Fibroblast of peridontal ligament (primary cell): ENCODE measurements around the gene PSAP.
A peak's percentile ranks its signal among the peaks of the same experiment; 100 is the strongest.

Source experiments
- DNase-seq: peaks from one replicate; pipeline ENCODE4 v3.0.0-alpha.2; 2010; ENCODE audit errors: extremely low read depth

Gene PSAP

DNA sequence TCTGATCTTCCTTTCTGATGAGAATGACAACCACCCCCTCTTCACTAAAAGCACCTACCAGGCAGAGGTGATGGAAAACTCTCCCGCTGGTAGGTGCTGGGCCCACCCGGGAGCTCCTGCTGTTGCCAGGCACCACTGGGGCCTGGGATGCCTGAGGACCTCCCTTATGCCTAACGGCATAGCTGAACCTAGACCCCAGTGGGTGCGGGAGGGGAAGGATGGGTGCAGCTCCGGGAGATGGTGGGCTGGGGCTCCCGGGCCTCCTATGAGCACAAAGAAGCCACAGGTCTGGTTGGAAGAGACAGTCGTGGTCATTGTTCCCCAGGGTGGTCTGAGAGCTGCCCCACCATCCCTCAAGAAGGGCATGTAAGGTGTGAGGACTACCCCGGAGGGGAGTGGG is 62.1 kb downstream of the PSAP start:
- DNase-seq, result no peak

DNA sequence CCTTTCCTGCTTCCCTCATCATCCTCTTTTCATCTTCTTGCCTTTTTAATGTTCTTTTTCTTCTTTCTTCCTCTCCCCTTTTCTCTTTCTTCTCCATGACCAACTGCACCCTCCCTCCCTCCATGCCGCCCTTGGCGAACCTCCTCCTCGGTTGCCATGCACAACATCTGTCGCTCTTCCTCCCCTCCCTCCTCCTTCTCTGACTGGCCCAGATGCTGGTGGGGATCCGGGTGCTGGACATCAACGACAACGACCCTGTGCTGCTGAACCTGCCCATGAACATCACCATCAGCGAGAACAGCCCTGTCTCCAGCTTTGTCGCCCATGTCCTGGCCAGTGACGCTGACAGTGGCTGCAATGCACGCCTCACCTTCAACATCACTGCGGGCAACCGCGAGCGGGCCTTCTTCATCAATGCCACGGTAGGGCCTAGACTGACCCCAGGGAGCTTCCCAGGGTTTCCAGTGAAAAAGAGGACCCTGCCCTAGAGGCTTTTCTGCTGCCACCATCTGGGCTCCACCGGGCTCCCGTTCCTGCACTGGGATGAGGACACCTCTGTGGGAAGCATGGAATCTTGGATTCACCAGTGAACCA is 66.3 kb downstream of the PSAP start:
- DNase-seq, result no peak

- no peak for DNase-seq
Measured at GRCh38 chr10:71783917-71784678, 67.0 kb downstream of the PSAP start.

DNA sequence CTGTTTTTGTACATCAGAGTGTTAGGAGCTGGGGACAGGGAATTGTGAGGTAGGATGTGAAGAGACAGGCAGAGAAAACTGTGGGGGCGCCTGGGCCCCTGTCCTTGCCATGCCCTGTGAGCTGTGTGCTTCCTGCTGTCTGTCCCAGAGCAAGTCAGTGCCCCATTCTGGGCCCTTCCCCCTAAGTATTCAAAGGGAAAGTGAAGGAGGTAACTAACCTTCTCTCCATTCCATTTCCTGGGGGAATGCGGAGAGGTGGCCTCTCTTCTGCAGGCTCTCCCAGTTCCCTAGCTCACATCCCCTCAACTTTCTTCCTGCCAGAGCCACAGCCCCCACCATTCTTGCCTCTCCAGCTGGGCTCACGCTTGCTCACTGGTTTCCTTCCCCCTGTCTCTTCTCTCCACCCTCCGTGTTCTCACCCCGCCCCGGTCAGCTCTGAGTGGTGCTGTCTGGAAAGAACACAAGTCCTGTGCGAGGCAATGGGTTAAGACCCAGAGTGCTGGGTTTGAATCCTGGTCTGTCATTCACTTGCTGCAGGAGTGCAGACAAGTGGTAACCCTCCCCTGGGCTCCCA is 68.0 kb downstream of the PSAP start:
- no peak for DNase-seq

- no peak for DNase-seq
Measured at GRCh38 chr10:71782221-71782916, 68.7 kb downstream of the PSAP start.

DNA sequence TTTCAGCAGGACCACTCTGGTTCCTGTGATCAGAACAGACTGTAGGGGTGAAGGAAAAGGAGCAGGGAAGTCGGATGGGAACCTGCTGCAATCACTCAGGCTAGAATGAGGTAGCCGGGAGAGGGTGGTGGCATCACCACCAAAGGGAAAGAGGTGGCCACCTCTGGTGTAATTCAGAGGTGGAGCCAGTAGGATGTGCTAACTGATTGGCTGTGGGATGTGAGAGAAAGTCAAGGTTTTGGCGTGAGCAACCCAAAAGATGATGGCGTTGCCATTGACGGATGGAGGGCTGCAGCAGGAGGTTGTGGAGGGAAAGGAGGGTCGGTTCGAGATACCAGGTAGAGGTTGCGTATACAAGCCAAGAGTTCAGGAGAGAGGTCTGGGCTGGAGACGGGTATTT is 70.3 kb downstream of the PSAP start:
- no peak for DNase-seq

DNA sequence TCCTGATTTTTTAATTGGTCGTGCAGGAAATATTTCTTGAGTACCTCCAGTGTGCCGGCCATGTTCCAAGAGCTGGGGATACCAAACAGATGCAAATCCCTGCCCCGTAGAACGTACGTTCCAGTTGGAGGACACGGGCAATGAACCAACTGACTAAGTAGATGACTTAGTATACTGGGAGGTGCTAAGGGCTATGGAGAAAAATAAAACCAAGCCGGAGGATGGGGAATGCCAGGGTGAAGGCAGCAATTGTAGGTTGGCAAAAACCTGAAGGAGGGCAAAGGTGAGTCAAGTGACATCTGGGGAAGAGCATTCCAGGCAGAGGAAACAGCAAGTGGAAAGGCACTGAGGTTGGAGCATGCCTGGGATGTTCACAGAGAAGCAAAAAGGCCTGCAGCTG is 70.9 kb downstream of the PSAP start:
- no peak for DNase-seq

DNA sequence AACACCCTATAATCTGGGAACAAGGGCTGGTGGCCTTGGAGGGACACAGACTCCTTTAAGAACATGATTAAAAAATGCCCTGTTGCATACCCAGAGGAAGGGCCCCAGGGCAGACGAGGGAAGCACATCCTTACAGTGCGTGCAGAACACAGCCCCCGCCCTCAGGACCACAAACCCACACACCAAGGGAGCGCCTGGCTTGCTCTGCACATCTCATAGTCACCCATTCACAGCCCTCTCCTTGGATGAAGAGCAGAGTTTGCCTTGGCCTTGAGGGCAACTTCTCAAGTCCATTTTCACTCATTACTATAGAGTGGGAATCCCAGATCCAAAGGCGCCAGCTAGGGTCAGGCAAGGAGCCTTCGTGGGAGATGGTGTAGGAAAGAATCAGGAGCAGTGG is 71.4 kb downstream of the PSAP start:
- no peak for DNase-seq

DNA sequence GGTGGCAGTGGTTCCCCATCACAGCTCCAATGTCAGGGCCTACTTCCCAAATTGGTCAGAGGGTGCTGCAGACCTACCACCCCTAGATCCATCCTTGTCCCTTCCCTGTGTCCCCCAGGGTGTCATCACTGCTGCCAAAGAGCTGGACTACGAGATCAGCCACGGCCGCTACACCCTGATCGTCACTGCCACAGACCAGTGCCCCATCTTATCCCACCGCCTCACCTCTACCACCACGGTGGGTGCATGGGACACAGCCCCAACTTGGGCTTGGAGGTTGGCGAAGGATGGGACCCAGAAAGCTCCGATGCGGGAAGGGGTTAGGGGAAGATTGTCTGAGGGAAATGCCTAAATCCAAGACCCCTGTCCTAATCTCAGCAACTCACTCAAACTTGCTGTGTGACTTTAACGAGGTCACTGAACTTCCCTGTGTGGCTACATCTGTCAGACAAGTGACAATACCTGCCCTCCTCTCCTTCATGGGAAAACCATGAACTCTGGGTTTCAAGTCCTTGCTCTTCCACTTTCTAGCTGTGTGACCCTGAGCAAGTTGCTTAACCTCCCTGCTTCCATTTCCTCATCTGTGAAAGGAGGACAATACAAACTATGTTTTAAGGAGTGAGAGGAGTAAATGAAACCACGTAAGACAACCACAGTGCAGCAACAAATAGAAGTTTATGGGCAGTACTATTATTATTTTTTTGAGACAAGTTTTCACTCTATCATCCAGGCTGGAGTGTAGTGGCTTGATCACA is 72.8 kb downstream of the PSAP start:
- DNase-seq, result no peak

DNA sequence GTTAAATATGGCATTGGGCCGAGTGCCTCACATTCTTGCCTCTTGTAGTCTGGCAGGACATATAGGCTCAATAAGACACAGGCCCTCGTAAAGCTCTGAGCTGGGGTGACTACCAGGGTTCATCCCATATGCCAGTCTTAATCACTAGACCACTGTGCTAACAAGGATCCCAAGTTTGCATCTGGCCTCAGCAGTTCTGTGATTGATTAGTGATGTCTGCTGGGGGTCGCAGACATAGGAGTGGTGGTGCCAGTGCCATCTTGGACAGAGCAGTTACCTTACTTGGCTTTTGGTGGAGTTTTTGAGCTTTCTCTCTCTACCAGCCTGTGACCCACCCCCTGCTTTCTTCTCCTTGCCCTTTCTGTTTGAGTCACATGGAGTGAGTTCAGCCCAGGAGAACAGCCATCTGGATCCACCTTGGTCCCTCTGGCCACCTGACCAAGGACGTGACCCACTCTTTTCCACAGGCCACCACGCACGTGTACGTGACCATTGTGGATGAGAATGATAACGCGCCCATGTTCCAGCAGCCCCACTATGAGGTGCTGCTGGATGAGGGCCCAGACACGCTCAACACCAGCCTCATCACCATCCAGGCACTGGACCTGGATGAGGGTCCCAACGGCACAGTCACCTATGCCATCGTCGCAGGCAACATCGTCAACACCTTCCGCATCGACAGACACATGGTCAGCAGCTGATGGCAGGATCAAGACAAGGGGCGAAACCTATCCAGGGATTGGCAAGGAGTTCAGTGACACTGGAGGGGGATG is 73.7 kb downstream of the PSAP start:
- DNase-seq, result no peak

- no peak for DNase-seq
Measured at GRCh38 chr10:71776481-71776925, 74.5 kb downstream of the PSAP start.

GRCh38 chr10:71774916-71775702 is 75.9 kb downstream of the PSAP start:
- no peak for DNase-seq

DNA sequence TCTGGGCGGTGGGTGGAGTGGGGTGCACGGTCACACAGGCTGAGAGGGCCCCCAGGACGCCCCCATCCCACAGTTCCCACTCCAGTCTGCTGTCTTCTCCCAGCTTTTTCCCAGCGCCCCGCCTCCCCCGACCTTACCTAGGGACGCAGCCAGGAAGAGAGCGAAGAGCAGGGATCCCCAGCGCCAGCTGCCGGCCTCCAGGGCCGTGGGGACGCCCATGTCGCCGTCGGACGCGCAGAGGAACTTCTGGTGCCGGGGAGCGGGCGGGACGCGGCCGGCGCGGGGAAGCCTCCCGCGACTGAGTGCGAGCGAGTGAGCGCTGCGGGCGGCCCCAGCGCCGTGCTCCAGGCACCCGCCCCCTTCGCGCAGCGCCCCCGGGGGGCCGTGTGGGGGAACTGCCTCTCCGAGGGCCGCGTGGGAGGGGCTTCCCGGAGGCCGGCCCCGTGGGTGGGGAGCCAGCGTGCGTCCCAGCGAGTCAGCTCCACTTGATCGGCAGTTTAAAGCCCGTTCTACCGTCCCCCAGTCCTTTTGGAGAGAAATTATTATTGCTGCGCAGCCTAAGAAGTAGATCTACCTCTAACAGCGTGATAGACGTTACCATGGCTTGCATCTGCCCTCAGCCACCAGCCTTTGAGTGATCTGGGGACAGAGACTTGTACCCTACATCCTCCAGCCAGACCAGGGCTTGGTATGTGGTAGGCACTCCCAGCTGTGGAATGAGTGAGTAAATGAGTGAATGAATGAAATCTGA is 77.7 kb downstream of the PSAP start, which contains the start of gene VSIR:
Gene VSIR, minus strand, starts transcription at position 300 of the 751 bp plus-strand sequence. Its CDS starts 81 bp downstream, at position 219.
- peak; percentile 74 for DNase-seq

- DNase-seq, result no peak
Measured at GRCh38 chr10:71772832-71773220, 78.2 kb downstream of the PSAP start.

DNA sequence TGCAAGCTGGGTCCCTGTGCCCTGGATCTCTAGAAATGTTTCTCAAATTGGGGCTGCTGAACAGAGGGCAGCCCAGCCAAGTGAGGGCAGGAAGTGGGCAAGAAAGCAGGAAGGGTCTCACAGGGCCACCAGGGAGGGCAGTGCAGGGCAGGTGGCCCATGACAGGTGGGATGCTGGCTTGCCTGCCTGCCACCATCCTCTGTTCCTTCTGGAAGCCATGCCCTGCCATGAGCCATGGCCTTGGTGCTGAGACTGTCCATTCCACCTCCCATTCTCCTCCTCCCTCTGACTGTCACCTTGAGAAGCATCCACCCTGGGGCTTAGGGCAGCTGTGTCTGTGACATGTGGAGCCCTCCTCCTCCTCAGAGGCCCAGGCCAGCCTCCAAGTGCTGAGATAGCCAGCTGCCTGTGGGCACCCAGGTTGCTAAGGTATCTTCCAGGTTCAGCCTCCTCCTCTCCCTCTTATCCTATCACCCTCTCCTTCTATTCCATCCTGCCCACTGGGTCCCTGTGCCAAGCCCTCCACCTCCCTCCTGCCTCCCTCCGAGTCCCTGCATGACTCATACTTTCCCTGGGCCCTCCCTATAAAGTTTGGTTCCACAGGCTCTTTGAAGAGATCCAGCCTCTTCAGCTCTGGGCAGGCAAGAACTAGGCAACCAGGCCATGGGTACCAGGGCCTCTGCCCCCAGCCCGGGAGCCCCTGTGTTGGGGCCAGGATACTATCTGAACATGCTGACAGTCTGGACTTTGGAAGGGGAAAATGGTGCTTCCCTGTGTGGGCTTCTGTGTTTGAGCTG is 79.0 kb downstream of the PSAP start:
- peak; percentile 78 for DNase-seq

GRCh38 chr10:71771204-71771603 is 79.8 kb downstream of the PSAP start:
- DNase-seq, result no peak

GRCh38 chr10:71770789-71771188 is 80.3 kb downstream of the PSAP start:
- no peak for DNase-seq

- peak; percentile 32 for DNase-seq
Measured at GRCh38 chr10:71770255-71770654, 80.8 kb downstream of the PSAP start.
